ENCODE data around the gene CPSF2.

The CPSF2 gene

GRCh38 chr14:92121670-92122350, at the start of gene CPSF2, which contains the start of gene NDUFB1:
Gene CPSF2 (plus strand): TSS chr14:92121969. CDS start chr14:92130985, 9,016 bp downstream.
Gene NDUFB1 (minus strand): TSS chr14:92121706. CDS start chr14:92117637, 4,069 bp downstream.
- DNase-seq, result peak; percentile 74 to 82 (median 76)

- DNase-seq, result no peak
These were observed 47.2 kb upstream of the CPSF2 start for GRCh38 chr14:92074555-92074954.

- DNase-seq, result no peak
These were observed 33.3 kb upstream of the CPSF2 start for GRCh38 chr14:92088494-92088893.

GRCh38 chr14:92093320-92093719, 28.4 kb upstream of the CPSF2 start:
- no peak for DNase-seq

- no peak for DNase-seq
These were observed 22.0 kb upstream of the CPSF2 start for GRCh38 chr14:92099802-92100201.

GRCh38 chr14:92103363-92103989, 18.3 kb upstream of the CPSF2 start:
- no peak for DNase-seq

GRCh38 chr14:92105073-92105892, 16.5 kb upstream of the CPSF2 start:
- no peak for DNase-seq

- DNase-seq, result no peak
These were observed 16.0 kb upstream of the CPSF2 start for GRCh38 chr14:92105893-92106142.

GRCh38 chr14:92106143-92106926, 15.4 kb upstream of the CPSF2 start, which contains the start of gene ATXN3:
Gene ATXN3 (minus strand): TSS chr14:92106582. CDS start chr14:92106552, 30 bp downstream.
- DNase-seq, result peak; percentile 87 to 94 (median 91)

GRCh38 chr14:92108345-92109254, 13.2 kb upstream of the CPSF2 start:
- peak in 1 of 4 experiments; percentile 11 for DNase-seq

- DNase-seq, result no peak
These were observed 12.3 kb upstream of the CPSF2 start for GRCh38 chr14:92109490-92109889.

GRCh38 chr14:92121207-92121669, 531 bp upstream of the CPSF2 start:
- no peak for DNase-seq

- no peak for DNase-seq
These were observed 545 bp downstream of the CPSF2 start for GRCh38 chr14:92122351-92122677.

- no peak for DNase-seq
These were observed 992 bp downstream of the CPSF2 start for GRCh38 chr14:92122761-92123160.

GRCh38 chr14:92134456-92134855, 12.7 kb downstream of the CPSF2 start:
- no peak for DNase-seq

GRCh38 chr14:92135269-92135668, 13.5 kb downstream of the CPSF2 start:
- no peak for DNase-seq

- no peak for DNase-seq
These were observed 21.5 kb downstream of the CPSF2 start for GRCh38 chr14:92143309-92143708.

GRCh38 chr14:92143962-92144361, 22.2 kb downstream of the CPSF2 start:
- DNase-seq, result no peak

GRCh38 chr14:92144708-92145107, 22.9 kb downstream of the CPSF2 start:
- no peak for DNase-seq

GRCh38 chr14:92153581-92153980, 31.8 kb downstream of the CPSF2 start:
- no peak for DNase-seq

GRCh38 chr14:92154283-92154942, 32.6 kb downstream of the CPSF2 start:
- no peak for DNase-seq
